H1 (cell line): ENCODE results near the gene PRR36. TPM values are rescaled to one million over a fixed set of nuclear protein-coding genes. Genes with fewer than 3 reads are reported as not detected.

Experiments used
- CBX5 ChIP-seq: fragments of 300-800, 300-1000 bp; sonication (generic); IDR thresholded peaks from 2 replicates; pipeline ENCODE4 v1.7.1; 2016; ENCODE audit warnings: antibody characterized with exemption, low read length, low read depth
- EZH2 ChIP-seq: fragments of 200-600 bp; sonication (generic); IDR thresholded peaks from 2 replicates; pipeline ENCODE4 v1.7.1; 2012; ENCODE audit warnings: low read depth, mild to moderate bottlenecking, moderate library complexity, low read length, inconsistent platforms; ENCODE audit not compliant: severe bottlenecking
- GTF2F1 ChIP-seq: IDR thresholded peaks from 2 replicates; pipeline ENCODE4 v1.6.1; 2012; ENCODE audit warnings: low read depth, low read length, improper control_type of control experiment, borderline replicate concordance
- HDAC2 ChIP-seq, 2 experiments: fragments of 300-600 bp in 1 of 2; sonication (generic) in 1 of 2; IDR thresholded peaks; 2 replicates each; pipeline ENCODE4 v1.6.1; 2011 to 2012; ENCODE audit warnings: low read depth in 2 of 2, low read length in 2 of 2, mild to moderate bottlenecking in 2 of 2, moderate library complexity in 2 of 2, borderline replicate concordance in 1 of 2, inconsistent platforms in 1 of 2
- POLR2A ChIP-seq, 2 experiments: IDR thresholded peaks; 1 replicate in 1 of 2; 2 replicates in 1 of 2; pipeline ENCODE4 v1.6.1; 2011; ENCODE audit warnings: low read depth in 2 of 2, low read length in 2 of 2, mild to moderate bottlenecking in 2 of 2; ENCODE audit errors: control extremely low read depth in 1 of 2
- SAP30 ChIP-seq: fragments of 300-600 bp; sonication (generic); IDR thresholded peaks from 2 replicates; pipeline ENCODE4 v1.7.1; 2012; ENCODE audit warnings: low read length, moderate library complexity, mild to moderate bottlenecking, inconsistent platforms; ENCODE audit not compliant: insufficient read depth, insufficient replicate concordance
- SIN3A ChIP-seq, 2 experiments: IDR thresholded peaks in 1 of 2; conservative IDR thresholded peaks in 1 of 2; 2 replicates each; pipeline ENCODE4 v1.6.1; 2011 to 2012; ENCODE audit warnings: low read length in 2 of 2, improper control_type of control experiment in 1 of 2, low read depth in 1 of 2, mild to moderate bottlenecking in 1 of 2
- TAF1 ChIP-seq: IDR thresholded peaks from 2 replicates; pipeline ENCODE4 v1.6.1; 2011; ENCODE audit warnings: mild to moderate bottlenecking, low read depth, low read length
- YY1 ChIP-seq: IDR thresholded peaks from 2 replicates; pipeline ENCODE4 v1.6.1; 2011; ENCODE audit warnings: low read depth, mild to moderate bottlenecking, low read length
- ZNF274 ChIP-seq: IDR thresholded peaks from 2 replicates; pipeline ENCODE4 v1.7.0; 2012; ENCODE audit warnings: low read length, borderline replicate concordance; ENCODE audit errors: extremely low read depth
- polyA plus RNA-seq, 7 experiments: library from polyadenylated mRNA; depleted of rRNA in 3 of 7; stranded (reverse) in 5 of 7; unstranded in 2 of 7; fragments of >200 nt in 5 of 7; fragments of 200-250 nt in 2 of 7; gene quantifications; 1 replicate in 5 of 7; 2 replicates in 1 of 7; 4 replicates in 1 of 7; pipeline versions ENCODE4 v1.2.1 to v1.2.3, GENCODE V29; 2011 to 2013; ENCODE audit warnings: missing spikeins in 2 of 7, mixed read lengths in 2 of 7
- total RNA-seq: library from RNA; stranded (reverse); fragmentation: NEBNext Ultra II Directional; extraction: Animal tissue kit (Norgen Biotek cat#: 25700); gene quantifications from 2 replicates; pipeline ENCODE4 v1.2.1, GENCODE V29; 2021
- TF ChIP-seq, protein P1 (sequence below), 3 experiments: IDR thresholded peaks; 1 replicate in 2 of 3; 2 replicates in 1 of 3; pipeline versions ENCODE4 v1.5.1 to v1.6.1; 2011; ENCODE audit warnings: low read length in 3 of 3, mild to moderate bottlenecking in 3 of 3, inconsistent platforms in 2 of 3, low read depth in 1 of 3, moderate library complexity in 1 of 3; ENCODE audit not compliant: insufficient read depth in 1 of 3; ENCODE audit errors: control extremely low read depth in 1 of 3
- TF ChIP-seq, protein P2 (sequence below): IDR thresholded peaks from 2 replicates; pipeline ENCODE4 v1.6.1; 2012; ENCODE audit warnings: inconsistent platforms

PRR36 gene
- total and polyA plus RNA-seq, 2 of the 8 experiments (the other 6 are each of a cell fraction or from before 2014, with no cell fraction given), result 1.6 to 23.9 TPM

DNA sequence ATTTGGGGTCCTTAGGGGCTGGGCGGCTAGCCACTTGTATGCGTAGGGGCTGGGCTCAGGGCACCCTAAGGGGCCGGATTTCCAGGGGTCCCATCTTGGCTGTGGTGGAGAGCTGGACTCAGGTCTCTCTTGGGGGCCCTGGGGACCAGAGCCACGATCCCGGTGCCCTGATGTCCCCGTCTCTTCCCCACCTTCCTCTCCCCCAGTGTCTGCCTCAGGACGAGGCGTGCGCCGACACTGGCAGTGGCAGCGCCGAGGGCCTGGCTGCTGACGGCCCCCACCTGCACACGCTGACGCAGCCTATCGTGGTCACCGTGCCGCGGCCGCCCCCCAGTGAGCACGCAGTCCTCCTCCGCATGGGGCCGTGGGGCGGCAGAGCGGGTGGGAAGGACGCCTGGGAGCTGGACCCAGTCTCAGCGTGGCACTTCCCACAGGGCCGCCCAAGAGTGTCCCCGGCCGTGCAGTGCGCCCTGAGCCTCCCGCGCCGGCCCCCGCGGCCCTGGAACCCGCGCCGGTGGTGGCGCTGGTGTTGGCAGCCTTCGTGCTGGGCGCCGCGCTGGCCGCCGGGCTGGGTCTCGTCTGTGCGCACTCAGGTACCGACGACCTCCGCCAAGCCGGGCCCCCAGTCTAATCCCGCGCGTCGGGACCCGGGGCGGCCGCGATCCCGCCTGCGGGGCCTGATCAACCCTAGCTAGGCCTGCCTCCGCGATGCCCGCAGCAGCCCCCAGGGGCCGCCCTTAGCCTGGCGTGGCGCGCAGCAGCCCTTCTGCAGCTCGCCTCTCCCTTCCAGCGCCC lies 43.3 kb upstream of the PRR36 start (continued):
- no peak for TF ChIP-seq SAP30
- TF ChIP-seq, protein P1, sequence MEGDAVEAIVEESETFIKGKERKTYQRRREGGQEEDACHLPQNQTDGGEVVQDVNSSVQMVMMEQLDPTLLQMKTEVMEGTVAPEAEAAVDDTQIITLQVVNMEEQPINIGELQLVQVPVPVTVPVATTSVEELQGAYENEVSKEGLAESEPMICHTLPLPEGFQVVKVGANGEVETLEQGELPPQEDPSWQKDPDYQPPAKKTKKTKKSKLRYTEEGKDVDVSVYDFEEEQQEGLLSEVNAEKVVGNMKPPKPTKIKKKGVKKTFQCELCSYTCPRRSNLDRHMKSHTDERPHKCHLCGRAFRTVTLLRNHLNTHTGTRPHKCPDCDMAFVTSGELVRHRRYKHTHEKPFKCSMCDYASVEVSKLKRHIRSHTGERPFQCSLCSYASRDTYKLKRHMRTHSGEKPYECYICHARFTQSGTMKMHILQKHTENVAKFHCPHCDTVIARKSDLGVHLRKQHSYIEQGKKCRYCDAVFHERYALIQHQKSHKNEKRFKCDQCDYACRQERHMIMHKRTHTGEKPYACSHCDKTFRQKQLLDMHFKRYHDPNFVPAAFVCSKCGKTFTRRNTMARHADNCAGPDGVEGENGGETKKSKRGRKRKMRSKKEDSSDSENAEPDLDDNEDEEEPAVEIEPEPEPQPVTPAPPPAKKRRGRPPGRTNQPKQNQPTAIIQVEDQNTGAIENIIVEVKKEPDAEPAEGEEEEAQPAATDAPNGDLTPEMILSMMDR (IDR thresholded peaks at IDR 0.05; ENCODE audit: control extremely low read depth in 1 of 3, insufficient read depth in 1 of 3, low read depth in 1 of 3, low read length in 3 of 3), result peak; percentile 70 to 81 (median 74)
- TF ChIP-seq, protein P2, sequence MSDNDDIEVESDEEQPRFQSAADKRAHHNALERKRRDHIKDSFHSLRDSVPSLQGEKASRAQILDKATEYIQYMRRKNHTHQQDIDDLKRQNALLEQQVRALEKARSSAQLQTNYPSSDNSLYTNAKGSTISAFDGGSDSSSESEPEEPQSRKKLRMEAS, result 0 out of 2 replicates have a peak, but pooled peaks have one; percentile 22
- 0 out of 4 replicates have a peak, but pooled peaks of 1 of the 2 experiments have one; percentile 36 for TF ChIP-seq HDAC2 (IDR thresholded peaks at IDR 0.05; ENCODE audit: borderline replicate concordance in 1 of 2, low read depth in 2 of 2, low read length in 2 of 2)
- TF ChIP-seq GTF2F1, result no peak
- TF ChIP-seq CBX5, result no peak
- TF ChIP-seq SIN3A (conservative IDR thresholded peaks at IDR 0.05 in 1 of 2, IDR thresholded peaks at IDR 0.05 in 1 of 2; ENCODE audit: low read depth in 1 of 2, low read length in 2 of 2), result peak in 1 of 2 experiments; percentile 40; a peak in 1 of 4 replicates
- peak; percentile 46 for TF ChIP-seq EZH2
- 0 out of 3 replicates have a peak, but pooled peaks of 1 of the 2 experiments have one; percentile 21 for TF ChIP-seq POLR2A (IDR thresholded peaks at IDR 0.05; ENCODE audit: control extremely low read depth in 1 of 2, low read depth in 2 of 2, low read length in 2 of 2)
- no peak for TF ChIP-seq ZNF274
- no peak for TF ChIP-seq YY1
- TF ChIP-seq TAF1, result no peak
